Measurements from ENCODE around the gene PER3. TPM values are rescaled to one million over a fixed set of nuclear protein-coding genes. Genes with fewer than 3 reads are reported as not detected.

Gene PER3
- total and polyA plus RNA-seq, 4 donors = 3.3 to 21.0 (median 6.2) TPM

- 90% methylated on average over 16 of the region's 16 CpGs for WGBS
- H3K9ac ChIP-seq (ENCODE audit: low read depth in 1 of 2, low read length in 2 of 2) = no peak overlapping the region
- H3K4me3 ChIP-seq (ENCODE audit: low read depth in 1 of 3, low read length in 3 of 3) = no peak overlapping the region
- no peak for DNase-seq (ENCODE audit: low spot score)
- no peaks in the 10 kb centered on the region for H3K9me3 ChIP-seq (ENCODE audit: control insufficient read depth in 4 of 4, low read length in 3 of 4)
- no peaks in the 10 kb centered on the region for H3K36me3 ChIP-seq (ENCODE audit: control insufficient read depth in 4 of 4, insufficient read depth in 3 of 4, low read depth in 1 of 4, low read length in 3 of 4)
- H3K27ac ChIP-seq (ENCODE audit: low read depth in 1 of 2, low read length in 2 of 2) = no peak overlapping the region
- no peaks in the 10 kb centered on the region for H3K27me3 ChIP-seq (ENCODE audit: control insufficient read depth in 4 of 4, insufficient read depth in 4 of 4, low read length in 3 of 4)
- TF ChIP-seq ZBTB33 (IDR thresholded peaks at IDR 0.05) (no peak), MAX (IDR thresholded peaks at IDR 0.05) (no peak), GABPA (IDR thresholded peaks at IDR 0.05 in 1 of 2, conservative IDR thresholded peaks at IDR 0.05 in 1 of 2) (no peak), NR2F2 (IDR thresholded peaks at IDR 0.05) (no peak), JUND (IDR thresholded peaks at IDR 0.05) (no peak), FOXA1 (IDR thresholded peaks at IDR 0.05) (no peak), EGR1 (IDR thresholded peaks at IDR 0.05; ENCODE audit: low read depth in 2 of 2) (no peak), RAD21 (IDR thresholded peaks at IDR 0.05) (no peak), YY1 (IDR thresholded peaks at IDR 0.05) (no peak), REST (IDR thresholded peaks at IDR 0.05) (no peak)
- no peaks in the 10 kb centered on the region for H3K4me1 ChIP-seq (ENCODE audit: control insufficient read depth in 4 of 4, insufficient read depth in 4 of 4, low read length in 3 of 4)
Observed at GRCh38 chr1:7869136-7869920, 85.2 kb downstream of the PER3 start.

DNA sequence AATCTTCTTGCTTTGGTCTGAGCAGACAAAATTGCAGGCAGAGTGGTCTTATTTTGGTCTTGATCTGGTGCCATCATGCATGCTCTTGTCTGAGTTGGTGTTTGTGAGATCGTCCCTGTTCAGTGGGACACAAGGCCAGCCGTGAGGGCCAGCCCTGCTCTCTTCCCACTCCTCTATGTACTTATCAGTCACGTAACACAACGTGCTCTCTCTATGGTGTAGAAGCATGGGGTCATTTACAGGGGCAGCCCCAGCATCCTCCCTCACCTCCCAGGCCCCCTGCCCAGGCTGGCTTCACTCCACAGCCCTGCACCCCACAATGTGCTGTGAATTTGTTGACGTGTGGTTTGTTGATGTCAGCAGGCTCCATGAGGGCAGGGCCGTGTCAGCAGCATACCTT lies 87.0 kb downstream of the PER3 start:
- no peak overlapping the region for H3K9ac ChIP-seq (ENCODE audit: low read depth in 1 of 2, low read length in 2 of 2)
- no peak overlapping the region for H3K27ac ChIP-seq (ENCODE audit: low read depth in 1 of 2, low read length in 2 of 2)
- 72% methylated on average over 6 of the region's 6 CpGs for WGBS
- H3K4me3 ChIP-seq (ENCODE audit: low read depth in 1 of 3, low read length in 3 of 3) = no peak overlapping the region
- H3K36me3 ChIP-seq (ENCODE audit: control insufficient read depth in 4 of 4, insufficient read depth in 3 of 4, low read depth in 1 of 4, low read length in 3 of 4) = no peaks in the 10 kb centered on the region
- peaks cover 0 to 3% (median 0%) of the 10 kb centered on the region in 4 donors for H3K27me3 ChIP-seq (ENCODE audit: control insufficient read depth in 4 of 4, insufficient read depth in 4 of 4, low read length in 3 of 4)
- H3K9me3 ChIP-seq (ENCODE audit: control insufficient read depth in 4 of 4, low read length in 3 of 4) = no peaks in the 10 kb centered on the region
- TF ChIP-seq RAD21 (IDR thresholded peaks at IDR 0.05) (no peak), GABPA (IDR thresholded peaks at IDR 0.05 in 1 of 2, conservative IDR thresholded peaks at IDR 0.05 in 1 of 2) (no peak), HNF4A (conservative IDR thresholded peaks at IDR 0.05) (no peak), FOXA1 (IDR thresholded peaks at IDR 0.05) (no peak), REST (IDR thresholded peaks at IDR 0.05) (no peak), JUND (IDR thresholded peaks at IDR 0.05) (no peak), SP1 (IDR thresholded peaks at IDR 0.05) (no peak), ZBTB33 (IDR thresholded peaks at IDR 0.05) (no peak), EGR1 (IDR thresholded peaks at IDR 0.05; ENCODE audit: low read depth in 2 of 2) (no peak), TAF1 (conservative IDR thresholded peaks at IDR 0.05) (no peak), MAX (IDR thresholded peaks at IDR 0.05) (no peak), HNF4G (IDR thresholded peaks at IDR 0.05) (no peak), RXRA (IDR thresholded peaks at IDR 0.05) (no peak), NR2F2 (IDR thresholded peaks at IDR 0.05) (no peak), FOXA2 (IDR thresholded peaks at IDR 0.05) (no peak)
- no peaks in the 10 kb centered on the region for H3K4me1 ChIP-seq (ENCODE audit: control insufficient read depth in 4 of 4, insufficient read depth in 4 of 4, low read length in 3 of 4)
- DNase-seq (ENCODE audit: low spot score) = no peak
